ENCODE measurements around the gene NOCT. TPM values are rescaled to one million over a fixed set of nuclear protein-coding genes. Genes with fewer than 3 reads are reported as not detected.
"Not testable (repeated sequence)": the region's sequence is repeated elsewhere in the genome, so short reads cannot be mapped to it uniquely, and the experiment has no call there.

The NOCT gene
- total and polyA plus RNA-seq, 2 of the 8 experiments (the other 6 are each of a cell fraction or from before 2014, with no cell fraction given): 10.4 to 45.5 TPM

DNA sequence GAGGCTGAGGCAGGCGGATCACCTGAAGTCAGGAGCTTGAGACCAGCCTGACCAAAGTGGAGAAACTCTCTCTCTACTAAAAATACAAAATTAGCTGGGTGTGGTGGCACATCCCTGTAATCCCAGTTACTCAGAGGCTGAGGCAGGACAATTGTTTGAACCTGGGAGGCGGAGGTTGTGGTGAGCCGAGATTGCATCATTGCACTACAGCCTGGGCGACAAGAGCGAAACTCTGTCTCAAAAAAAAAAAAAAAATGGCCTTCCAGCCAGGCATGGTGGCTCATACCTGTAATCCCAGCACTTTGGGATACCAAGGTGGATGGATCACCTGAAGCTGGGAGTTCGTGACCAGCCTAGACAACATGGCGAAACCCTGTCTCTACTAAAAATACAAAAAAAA, 7.3 kb upstream of the NOCT start:
- not testable (repeated sequence) for H4K8ac ChIP-seq (ENCODE audit: extremely low read depth, insufficient read depth, low read length); H3K18ac ChIP-seq (ENCODE audit: extremely low read depth, low read length); H3K4me3 ChIP-seq (ENCODE audit: extremely low read depth in 1 of 4, insufficient read depth in 2 of 4, low read depth in 3 of 4, low read length in 4 of 4); H3K23ac ChIP-seq (ENCODE audit: insufficient read length); H2AK5ac ChIP-seq (ENCODE audit: low read depth, low read length); H3K14ac ChIP-seq (ENCODE audit: insufficient read length); DNase-seq (ENCODE audit: low read depth in 1 of 2, low spot score in 2 of 2); H3K23me2 ChIP-seq (ENCODE audit: low read depth, low read length); H3K27ac ChIP-seq (ENCODE audit: low read depth, low read length); H2BK5ac ChIP-seq (ENCODE audit: low read depth, low read length); FAIRE-seq; H3K4ac ChIP-seq (replicated peaks; ENCODE audit: insufficient read length, low read depth, low read length); H3K56ac ChIP-seq (replicated peaks; ENCODE audit: insufficient read length, low read depth, low read length); H2BK15ac ChIP-seq (ENCODE audit: low read length); H3K9me3 ChIP-seq (ENCODE audit: insufficient read depth in 2 of 2, low read depth in 1 of 2, low read length in 1 of 2); H4K91ac ChIP-seq (replicated peaks; ENCODE audit: insufficient read length, low read length); H3K27me3 ChIP-seq (replicated peaks in 1 of 4; ENCODE audit: control insufficient read depth in 3 of 4, extremely low read depth in 1 of 4, insufficient read depth in 3 of 4, low read length in 3 of 4); H2BK12ac ChIP-seq (ENCODE audit: low read depth, low read length); H4K5ac ChIP-seq (ENCODE audit: insufficient read length, low read depth, low read length); H3K9ac ChIP-seq (replicated peaks in 1 of 4; ENCODE audit: extremely low read depth in 1 of 4, low read depth in 3 of 4, low read length in 3 of 4); H3K4me1 ChIP-seq (replicated peaks in 1 of 4; ENCODE audit: control insufficient read depth in 3 of 4, insufficient read depth in 4 of 4, low read length in 3 of 4); H3K79me2 ChIP-seq (ENCODE audit: control insufficient read depth in 1 of 2, insufficient read depth in 2 of 2, low read length in 2 of 2); H3K79me1 ChIP-seq (ENCODE audit: low read depth, low read length); H2BK20ac ChIP-seq (ENCODE audit: low read length); H2AFZ ChIP-seq (ENCODE audit: low read length); H3K4me2 ChIP-seq (ENCODE audit: insufficient read depth in 1 of 2, low read depth in 2 of 2, low read length in 2 of 2); H2BK120ac ChIP-seq (replicated peaks; ENCODE audit: low read depth, low read length); H3K36me3 ChIP-seq (ENCODE audit: control insufficient read depth in 2 of 4, insufficient read depth in 4 of 4, low read length in 3 of 4); H4K20me1 ChIP-seq (replicated peaks in 1 of 2; ENCODE audit: control insufficient read depth in 1 of 2, insufficient read depth in 2 of 2, low read length in 2 of 2)
- 100% methylated on average over 5 of the region's 7 CpGs; no CpG with 5 or more reads in 1 of the 2 experiments for WGBS, 2 experiments (ENCODE audit: extremely low coverage in 1 of 2, insufficient coverage in 1 of 2, insufficient read length in 1 of 2, insufficient replicate concordance in 2 of 2, low coverage in 1 of 2, low lambda C conversion rate in 2 of 2, missing lambda C conversion rate in 1 of 2)
- ChIA-PET CTCF (ENCODE audit: partially characterized antibody) (interaction anchor here (0.6 kb wide), 1 partner anchor 164 kb away, joined by 4 read pairs; no protein-coding TSS in a partner anchor), POLR2A (ENCODE audit: partially characterized antibody) (interaction anchor here (0.6 to 2.7 kb wide), 2 partner anchors 10 to 42 kb away, joined by 4 to 14 read pairs; no protein-coding TSS in a partner anchor)

Measured in H1 (cell line).